Right lobe of liver (tissue), 4 donors: ENCODE data around the gene GPN1.

ENCODE experiments used
- POLR2A ChIP-seq: fragments of 450-650 bp; IDR thresholded peaks from one replicate; pipeline ENCODE4 v1.6.1; 2017; ENCODE audit warnings: antibody characterized with exemption, mild to moderate bottlenecking
- TF ChIP-seq, protein P1 (sequence below), 4 donors: fragments of 200-600 bp in 3 of 4; fragments of 450-650 bp in 1 of 4; IDR thresholded peaks; one replicate each; pipeline versions ENCODE4 v1.5.1 to v1.8.0; 2016 to 2022; ENCODE audit warnings: antibody characterized with exemption in 4 of 4, mild to moderate bottlenecking in 2 of 4
- donor health status: DM: no; HTN: no; CAD: no.
- donor health status: DM: no; HTN: no; CAD: no.
- donor health status: DM: no; HTN: yes; CAD: no.

DNA sequence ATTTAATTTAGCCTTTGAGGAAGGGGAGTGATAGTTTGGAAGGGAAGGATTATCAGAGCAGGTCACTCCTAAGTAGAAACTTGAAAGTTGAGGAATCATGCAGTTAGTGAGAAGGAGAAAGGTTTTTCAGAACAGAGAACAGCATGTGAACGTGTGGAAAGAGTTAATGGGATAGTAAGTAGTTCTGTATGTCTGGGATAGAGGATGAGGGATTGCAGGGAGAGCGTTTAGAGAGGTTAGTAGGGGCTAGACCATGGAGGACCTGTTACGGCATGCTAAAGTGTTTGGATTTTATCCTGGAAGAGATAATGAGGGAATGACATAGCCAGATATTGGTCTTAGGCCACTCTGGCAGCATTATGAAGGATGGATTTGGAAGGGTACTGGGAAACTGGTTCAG, 44.3 kb upstream of the GPN1 start:
- TF ChIP-seq, protein P1, sequence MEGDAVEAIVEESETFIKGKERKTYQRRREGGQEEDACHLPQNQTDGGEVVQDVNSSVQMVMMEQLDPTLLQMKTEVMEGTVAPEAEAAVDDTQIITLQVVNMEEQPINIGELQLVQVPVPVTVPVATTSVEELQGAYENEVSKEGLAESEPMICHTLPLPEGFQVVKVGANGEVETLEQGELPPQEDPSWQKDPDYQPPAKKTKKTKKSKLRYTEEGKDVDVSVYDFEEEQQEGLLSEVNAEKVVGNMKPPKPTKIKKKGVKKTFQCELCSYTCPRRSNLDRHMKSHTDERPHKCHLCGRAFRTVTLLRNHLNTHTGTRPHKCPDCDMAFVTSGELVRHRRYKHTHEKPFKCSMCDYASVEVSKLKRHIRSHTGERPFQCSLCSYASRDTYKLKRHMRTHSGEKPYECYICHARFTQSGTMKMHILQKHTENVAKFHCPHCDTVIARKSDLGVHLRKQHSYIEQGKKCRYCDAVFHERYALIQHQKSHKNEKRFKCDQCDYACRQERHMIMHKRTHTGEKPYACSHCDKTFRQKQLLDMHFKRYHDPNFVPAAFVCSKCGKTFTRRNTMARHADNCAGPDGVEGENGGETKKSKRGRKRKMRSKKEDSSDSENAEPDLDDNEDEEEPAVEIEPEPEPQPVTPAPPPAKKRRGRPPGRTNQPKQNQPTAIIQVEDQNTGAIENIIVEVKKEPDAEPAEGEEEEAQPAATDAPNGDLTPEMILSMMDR (IDR thresholded peaks at IDR 0.05): no peak
- TF ChIP-seq POLR2A: no peak
